ENCODE measurements around the gene GAL3ST2. TPM values are rescaled to one million over a fixed set of nuclear protein-coding genes. Genes with fewer than 3 reads are reported as not detected.

The GAL3ST2 gene
- total RNA-seq, 1 experiment from 2014 or later = not detected

DNA sequence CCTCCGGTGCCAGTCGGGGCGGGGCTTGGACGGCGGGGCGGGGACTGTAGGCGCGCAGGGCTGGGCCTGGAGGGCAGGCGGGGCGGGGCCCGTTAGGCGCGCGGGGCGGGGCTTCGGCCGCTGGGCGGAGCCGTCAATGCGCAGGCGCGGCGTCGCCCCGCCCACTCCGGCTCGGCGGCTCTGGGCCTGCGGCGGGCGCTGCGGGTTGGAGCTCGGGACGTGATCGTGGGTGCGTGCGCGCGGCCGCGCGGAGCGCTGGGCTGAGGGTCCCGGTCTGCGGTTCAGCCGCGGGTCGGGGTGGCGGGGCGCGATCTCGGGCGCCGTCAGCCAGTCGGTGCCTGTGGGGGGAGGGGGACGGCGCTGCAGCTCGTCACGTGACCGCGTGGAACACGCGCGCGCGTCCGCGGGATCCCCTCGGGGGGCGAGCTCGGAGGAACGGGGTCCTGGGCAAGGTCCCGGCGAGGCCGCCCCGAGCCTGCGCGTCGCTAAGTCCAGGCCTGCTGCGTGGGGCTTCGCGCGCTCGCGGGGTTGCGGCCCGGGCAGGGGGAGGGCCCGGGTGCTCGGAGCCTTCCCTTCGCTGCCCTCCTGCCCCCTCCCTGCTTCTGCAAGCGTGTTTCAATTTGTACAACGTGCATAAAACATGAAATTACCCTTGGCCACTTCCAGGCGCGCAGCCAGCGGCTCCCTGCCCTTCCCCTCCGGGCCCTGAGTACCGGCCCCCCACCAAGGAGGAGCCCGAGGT lies 42.0 kb upstream of the GAL3ST2 start, which contains the start of gene D2HGDH:
TSS of gene D2HGDH (plus strand) at position 164 of the 742 bp plus-strand sequence. CDS start 595 bp downstream, outside the sequence.
- peak within 1 kb of the TSS; percentile 60 for H3K27ac ChIP-seq (ENCODE audit: low read length)
- H3K9me3 ChIP-seq (ENCODE audit: low read length) = no peaks in the 10 kb centered on the region
- ChIA-PET CTCF (no interaction called here), POLR2A (ENCODE audit: unreplicated experiment) (no interaction called here)
- no peaks in the 10 kb centered on the region for H3K9me2 ChIP-seq (replicated peaks; ENCODE audit: low read length)
- TF ChIP-seq EZH2 (IDR thresholded peaks at IDR 0.05; ENCODE audit: low read length, unreplicated experiment) (no peak), EZH2phosphoT487 (IDR thresholded peaks at IDR 0.05; ENCODE audit: borderline replicate concordance, low read length) (no peak)
- TF ChIP-seq, protein P1, sequence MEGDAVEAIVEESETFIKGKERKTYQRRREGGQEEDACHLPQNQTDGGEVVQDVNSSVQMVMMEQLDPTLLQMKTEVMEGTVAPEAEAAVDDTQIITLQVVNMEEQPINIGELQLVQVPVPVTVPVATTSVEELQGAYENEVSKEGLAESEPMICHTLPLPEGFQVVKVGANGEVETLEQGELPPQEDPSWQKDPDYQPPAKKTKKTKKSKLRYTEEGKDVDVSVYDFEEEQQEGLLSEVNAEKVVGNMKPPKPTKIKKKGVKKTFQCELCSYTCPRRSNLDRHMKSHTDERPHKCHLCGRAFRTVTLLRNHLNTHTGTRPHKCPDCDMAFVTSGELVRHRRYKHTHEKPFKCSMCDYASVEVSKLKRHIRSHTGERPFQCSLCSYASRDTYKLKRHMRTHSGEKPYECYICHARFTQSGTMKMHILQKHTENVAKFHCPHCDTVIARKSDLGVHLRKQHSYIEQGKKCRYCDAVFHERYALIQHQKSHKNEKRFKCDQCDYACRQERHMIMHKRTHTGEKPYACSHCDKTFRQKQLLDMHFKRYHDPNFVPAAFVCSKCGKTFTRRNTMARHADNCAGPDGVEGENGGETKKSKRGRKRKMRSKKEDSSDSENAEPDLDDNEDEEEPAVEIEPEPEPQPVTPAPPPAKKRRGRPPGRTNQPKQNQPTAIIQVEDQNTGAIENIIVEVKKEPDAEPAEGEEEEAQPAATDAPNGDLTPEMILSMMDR (conservative IDR thresholded peaks at IDR 0.05; ENCODE audit: low read depth, low read length) = no peak
- DNase-seq (peak; percentile 86), ATAC-seq (peak; percentile 87)
- no peaks in the 10 kb centered on the region for H3K79me2 ChIP-seq (ENCODE audit: low read length)
- BruUV-seq (replicated peaks) = no TSS peak
- intact Hi-C loops (cut with micrococcal nuclease) = loop anchor here (10.0 kb wide), 1 partner anchor 130 kb away; the partner anchor contains the start of gene RTP5
- peak within 1 kb of the TSS; percentile 76 for H2AFZ ChIP-seq (ENCODE audit: low read length)
- peaks cover 8% of the 10 kb centered on the region; the same call in 1 of the 2 replicates for H4K20me1 ChIP-seq (ENCODE audit: low read length)
- H3K36me3 ChIP-seq (ENCODE audit: low read depth, low read length) = no peaks in the 10 kb centered on the region
- H3K27me3 ChIP-seq (ENCODE audit: low read length) = no peaks in the 10 kb centered on the region
- peak within 1 kb of the TSS; percentile 89 for H3K9ac ChIP-seq (ENCODE audit: low read length)
- H3K4me2 ChIP-seq (ENCODE audit: low read length) = peak within 1 kb of the TSS; percentile 99
- peaks cover 20% of the 10 kb centered on the region for H3K4me1 ChIP-seq (ENCODE audit: insufficient read depth, low read length)
- peak within 1 kb of the TSS; percentile 78 for H3K4me3 ChIP-seq (ENCODE audit: low read length)
- peaks cover 3% of the 10 kb centered on the region for H3F3A ChIP-seq (ENCODE audit: low read length, unreplicated experiment)

DNA sequence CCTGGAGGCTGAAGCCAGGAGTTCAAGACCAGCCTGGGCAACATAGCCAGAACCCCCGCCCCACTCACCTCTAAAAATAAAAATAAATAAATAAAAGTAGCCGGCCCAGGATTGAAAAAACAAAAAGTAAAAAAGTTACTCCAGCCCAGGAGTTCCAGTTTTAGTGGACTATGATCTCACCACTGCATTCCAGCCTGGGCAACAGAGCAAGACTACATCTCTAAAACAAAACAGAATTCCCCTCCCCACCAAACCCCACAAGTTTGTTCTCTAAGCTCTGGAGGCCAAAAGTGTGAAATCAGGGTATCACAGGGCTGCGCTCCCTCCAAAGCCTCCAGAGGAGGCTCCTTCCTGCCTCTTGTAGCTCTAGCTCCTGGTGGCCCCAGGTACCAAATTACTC lies 40.5 kb upstream of the GAL3ST2 start:
- no peak for TF ChIP-seq EZH2 (IDR thresholded peaks at IDR 0.05; ENCODE audit: low read length, unreplicated experiment)
- TF ChIP-seq, protein P1 (conservative IDR thresholded peaks at IDR 0.05; ENCODE audit: low read depth, low read length) = no peak
- no peak for TF ChIP-seq EZH2phosphoT487 (IDR thresholded peaks at IDR 0.05; ENCODE audit: borderline replicate concordance, low read length)
- DNase-seq (no peak), ATAC-seq (no peak)
- Histone ChIP-seq H3K9me3 (ENCODE audit: low read length) (no peaks in the 10 kb centered on the region), H4K20me1 (ENCODE audit: low read length) (peaks cover 16% of the 10 kb centered on the region; the same call in 1 of the 2 replicates), H2AFZ (ENCODE audit: low read length) (no peak overlapping the region), H3K9me2 (replicated peaks; ENCODE audit: low read length) (no peaks in the 10 kb centered on the region), H3K36me3 (ENCODE audit: low read depth, low read length) (no peaks in the 10 kb centered on the region), H3K4me2 (ENCODE audit: low read length) (peak overlapping the region; percentile 99; the same call in 1 of the 2 replicates), H3K4me3 (ENCODE audit: low read length) (no peak overlapping the region), H3K27me3 (ENCODE audit: low read length) (no peaks in the 10 kb centered on the region), H3K4me1 (ENCODE audit: insufficient read depth, low read length) (peaks cover 33% of the 10 kb centered on the region), H3K9ac (ENCODE audit: low read length) (no peak overlapping the region), H3K27ac (ENCODE audit: low read length) (no peak overlapping the region), H3K79me2 (ENCODE audit: low read length) (no peaks in the 10 kb centered on the region), H3F3A (ENCODE audit: low read length, unreplicated experiment) (peaks cover 3% of the 10 kb centered on the region)
- intact Hi-C loops (cut with micrococcal nuclease) = loop anchor here (10.0 kb wide), 1 partner anchor 129 kb away; the partner anchor contains the start of gene RTP5
- TSS peak; percentile 30 for BruUV-seq (replicated peaks)
- ChIA-PET POLR2A (ENCODE audit: unreplicated experiment) (no interaction called here), CTCF (no interaction called here)

Measured in PC-3 (cell line).